GM12878 (cell line): ENCODE measurements around the gene PTPRM. TPM values are rescaled to one million over a fixed set of nuclear protein-coding genes. Genes with fewer than 3 reads are reported as not detected.

Experiments
- ATAC-seq: fragments of 200-7000 bp; cut with Tn5 transposase; 3 replicates; pipeline ENCODE4 v1.9.1; 2020; ENCODE audit warnings: mild to moderate bottlenecking, moderate library complexity
- BruUV-seq: library from RNA; stranded (reverse); fragments of 400-500 nt; replicated peaks from 2 replicates; lab custom pipeline; 2021; lab: Mats Ljungman, UMichigan
- CTCF ChIA-PET: fragments of 300-600 bp; sonication (Branson Sonifier 250); formaldehyde crosslinking; extraction: SDS; loops from one replicate; lab custom pipeline; 2021; ENCODE audit warnings: inconsistent platforms; lab: Yijun Ruan, JAX
- POLR2A ChIA-PET: fragments of 350-600 bp; formaldehyde crosslinking; extraction: SDS; loops from one replicate; lab custom pipeline; 2021; ENCODE audit warnings: inconsistent platforms; lab: Charles Lee
- RAD21 ChIA-PET: fragments of 300-600 bp; sonication (Branson Sonifier 250); formaldehyde crosslinking; loops from one replicate; lab custom pipeline; 2023; ENCODE audit warnings: antibody characterized with exemption; ENCODE audit not compliant: unreplicated experiment; lab: Charles Lee
- SMC1A ChIA-PET: fragments of 300-600 bp; sonication (Branson Sonifier 250); formaldehyde crosslinking; loops from one replicate; lab custom pipeline; 2023; ENCODE audit not compliant: unreplicated experiment, uncharacterized antibody; lab: Charles Lee
- DNase-seq: peaks from one replicate; pipeline ENCODE4 v3.0.0-alpha.2; 2011; ENCODE audit warnings: low read depth, low spot score
- FAIRE-seq: peaks from 3 replicates; lab custom pipeline; 2011; peaks lifted over from hg19 to GRCh38; lab: Jason Lieb, UNC
- H2AFZ ChIP-seq: 2 replicates; pipeline ENCODE4 v1.6.0; 2011; ENCODE audit warnings: low read depth, low read length, control low read depth; ENCODE audit not compliant: control insufficient read depth
- H3K27ac ChIP-seq: 2 replicates; pipeline ENCODE4 v1.5.1; 2011; ENCODE audit warnings: control low read depth; ENCODE audit not compliant: control insufficient read depth, insufficient read depth
- H3K27me3 ChIP-seq, 2 experiments: replicated peaks in 1 of 2; 2 replicates each; pipeline versions ENCODE4 v1.6.0 to v1.6.1; 2011; ENCODE audit warnings: low read length in 1 of 2; ENCODE audit not compliant: control insufficient read depth in 2 of 2, insufficient read depth in 2 of 2
- H3K36me3 ChIP-seq, 2 experiments: 2 replicates each; pipeline ENCODE4 v1.5.1; 2011; ENCODE audit warnings: low read length in 1 of 2; ENCODE audit not compliant: control insufficient read depth in 2 of 2, insufficient read depth in 2 of 2
- H3K4me1 ChIP-seq: 2 replicates; pipeline ENCODE4 v1.6.1; 2011; ENCODE audit warnings: mild to moderate bottlenecking, low read length, moderate library complexity, mixed read lengths; ENCODE audit not compliant: control insufficient read depth, insufficient read depth
- H3K4me2 ChIP-seq: 2 replicates; pipeline ENCODE4 v1.6.0; 2011; ENCODE audit warnings: control low read depth; ENCODE audit not compliant: control insufficient read depth, insufficient read depth
- H3K4me3 ChIP-seq: fragments of 200-600 bp; sonication (generic); 2 replicates; pipeline ENCODE4 v1.5.1; 2016
- H3K79me2 ChIP-seq: 2 replicates; pipeline ENCODE4 v1.6.0; 2011; ENCODE audit warnings: low read length; ENCODE audit not compliant: control insufficient read depth, insufficient read depth
- H3K9ac ChIP-seq: 2 replicates; pipeline ENCODE4 v1.8.0; 2011; ENCODE audit warnings: low read length, control low read depth, mixed read lengths; ENCODE audit not compliant: control insufficient read depth, insufficient read depth
- H3K9me3 ChIP-seq: replicated peaks from 3 replicates; pipeline ENCODE4 v1.5.1; 2011; ENCODE audit warnings: mild to moderate bottlenecking, low read length; ENCODE audit not compliant: control insufficient read depth, insufficient read depth
- H4K20me1 ChIP-seq: 2 replicates; pipeline ENCODE4 v1.6.0; 2011; ENCODE audit not compliant: control insufficient read depth, insufficient read depth
- ATF3 ChIP-seq: IDR thresholded peaks from 2 replicates; pipeline ENCODE4 v1.6.1; 2011; ENCODE audit warnings: low read depth, mild to moderate bottlenecking, low read length, moderate library complexity, borderline replicate concordance; ENCODE audit errors: extremely low read depth
- CHD4 ChIP-seq: fragments of 200-600 bp; sonication (generic); IDR thresholded peaks from 2 replicates; pipeline ENCODE4 v1.6.1; 2016; ENCODE audit warnings: mild to moderate bottlenecking
- E2F4 ChIP-seq: IDR thresholded peaks from 2 replicates; pipeline ENCODE4 v1.6.1; 2012; ENCODE audit warnings: low read depth, low read length, improper control_type of control experiment
- EZH2 ChIP-seq: IDR thresholded peaks from 2 replicates; pipeline ENCODE4 v1.6.1; 2012; ENCODE audit warnings: low read depth, mild to moderate bottlenecking, control low read depth, inconsistent platforms, low read length, borderline replicate concordance; ENCODE audit not compliant: control insufficient read depth
- KLF5 ChIP-seq: fragments of 450-650 bp; IDR thresholded peaks from 2 replicates; pipeline ENCODE4 v1.6.1; 2014; ENCODE audit warnings: mild to moderate bottlenecking; ENCODE audit not compliant: partially characterized antibody
- LARP7 ChIP-seq: fragments of 450-650 bp; IDR thresholded peaks from 2 replicates; pipeline ENCODE4 v1.6.1; 2017; ENCODE audit warnings: mild to moderate bottlenecking
- NFIC ChIP-seq: IDR thresholded peaks from 2 replicates; pipeline ENCODE4 v1.6.1; 2012; ENCODE audit warnings: low read depth, mild to moderate bottlenecking, inconsistent platforms, low read length, moderate library complexity
- POLR2AphosphoS5 ChIP-seq: IDR thresholded peaks from 2 replicates; pipeline ENCODE4 v1.6.1; 2011; ENCODE audit warnings: mild to moderate bottlenecking, low read length, inconsistent platforms
- RBBP5 ChIP-seq: fragments of 200-600 bp; sonication (generic); conservative IDR thresholded peaks from 2 replicates; pipeline ENCODE4 v1.6.1; 2016
- SIN3A ChIP-seq: IDR thresholded peaks from 2 replicates; pipeline ENCODE4 v1.6.1; 2012; ENCODE audit warnings: low read depth, low read length, improper control_type of control experiment
- SREBF2 ChIP-seq: IDR thresholded peaks from 2 replicates; pipeline ENCODE4 v1.6.1; 2012; ENCODE audit warnings: mild to moderate bottlenecking, low read length
- ZNF24 ChIP-seq: fragments of 450-650 bp; IDR thresholded peaks from 2 replicates; pipeline ENCODE4 v1.6.1; 2017; ENCODE audit warnings: antibody characterized with exemption, mild to moderate bottlenecking
- in situ Hi-C: fragments of 300-500 bp; cut with MboI; formaldehyde crosslinking; loops from 9 replicates; pipeline ENCODE4 v1.14.3; 2018; ENCODE audit warnings: mixed read lengths
- intact Hi-C: fragments of 100-400 bp; cut with micrococcal nuclease; formaldehyde crosslinking; loops from one replicate; pipeline ENCODE4 v1.14.2; 2022; ENCODE audit not compliant: unreplicated experiment
- polyA plus RNA-seq, 11 experiments: library from polyadenylated mRNA; depleted of rRNA in 4 of 11; unstranded in 6 of 11; stranded (reverse) in 5 of 11; fragments of >200 nt; fragmentation: Nextera tagmentation in 4 of 11; fragmentation: Illumina TruSeq in 1 of 11; extraction: Ambion mirVana in 4 of 11; extraction: Trizol in 1 of 11; gene quantifications; 1 replicate in 1 of 11; 2 replicates in 10 of 11; pipeline versions ENCODE4 v1.2.1 to v1.2.3, GENCODE V29; 2011 to 2016; ENCODE audit warnings: inconsistent platforms in 2 of 11, missing spikeins in 2 of 11, low read depth in 1 of 11
- total RNA-seq, 4 experiments: library from RNA; depleted of rRNA in 3 of 4; stranded (reverse); fragments of >200 nt in 3 of 4; fragmentation: Illumina TruSeq in 1 of 4; extraction: Trizol in 1 of 4; gene quantifications; 2 replicates each; pipeline versions ENCODE4 v1.2.1 to v1.2.3, GENCODE V29; 2013 to 2021
- TF ChIP-seq, protein P1 (sequence below): fragments of 450-650 bp; IDR thresholded peaks from 2 replicates; pipeline ENCODE4 v1.6.1; 2014; ENCODE audit warnings: mild to moderate bottlenecking

Gene PTPRM
- total and polyA plus RNA-seq, 10 of the 15 experiments (the other 5 are each of a cell fraction or from before 2014, with no cell fraction given), result 0.07 to 22.6 (median 0.60) TPM

DNA sequence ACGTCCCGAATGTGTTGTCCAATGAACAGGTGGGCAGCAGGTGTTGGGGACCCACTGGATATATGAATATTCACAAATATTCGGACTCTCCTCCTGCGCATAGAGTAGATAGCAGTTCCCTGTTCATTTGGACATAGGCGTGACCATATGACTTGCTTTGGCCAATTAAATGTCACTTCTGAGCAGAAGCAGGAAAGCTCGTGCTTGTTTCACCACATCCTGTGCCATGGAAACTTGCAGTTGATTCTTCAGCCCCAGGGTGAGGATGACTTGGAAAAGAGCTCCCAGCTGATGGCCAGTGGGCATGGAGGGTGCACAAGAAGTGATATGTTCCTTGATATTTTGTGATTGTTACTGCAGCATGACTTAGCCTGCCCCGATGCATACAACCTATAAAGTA is 52.6 kb downstream of the PTPRM start (continued):
- TF ChIP-seq ATF3, result no peak
- TF ChIP-seq SIN3A, result no peak
- no peak for TF ChIP-seq LARP7
- TF ChIP-seq EZH2, result no peak
- TF ChIP-seq KLF5, result no peak
- TF ChIP-seq CHD4, result no peak
- TF ChIP-seq, protein P1, sequence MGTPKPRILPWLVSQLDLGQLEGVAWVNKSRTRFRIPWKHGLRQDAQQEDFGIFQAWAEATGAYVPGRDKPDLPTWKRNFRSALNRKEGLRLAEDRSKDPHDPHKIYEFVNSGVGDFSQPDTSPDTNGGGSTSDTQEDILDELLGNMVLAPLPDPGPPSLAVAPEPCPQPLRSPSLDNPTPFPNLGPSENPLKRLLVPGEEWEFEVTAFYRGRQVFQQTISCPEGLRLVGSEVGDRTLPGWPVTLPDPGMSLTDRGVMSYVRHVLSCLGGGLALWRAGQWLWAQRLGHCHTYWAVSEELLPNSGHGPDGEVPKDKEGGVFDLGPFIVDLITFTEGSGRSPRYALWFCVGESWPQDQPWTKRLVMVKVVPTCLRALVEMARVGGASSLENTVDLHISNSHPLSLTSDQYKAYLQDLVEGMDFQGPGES, result no peak
- TF ChIP-seq E2F4, result no peak
- TF ChIP-seq ZNF24, result no peak

DNA sequence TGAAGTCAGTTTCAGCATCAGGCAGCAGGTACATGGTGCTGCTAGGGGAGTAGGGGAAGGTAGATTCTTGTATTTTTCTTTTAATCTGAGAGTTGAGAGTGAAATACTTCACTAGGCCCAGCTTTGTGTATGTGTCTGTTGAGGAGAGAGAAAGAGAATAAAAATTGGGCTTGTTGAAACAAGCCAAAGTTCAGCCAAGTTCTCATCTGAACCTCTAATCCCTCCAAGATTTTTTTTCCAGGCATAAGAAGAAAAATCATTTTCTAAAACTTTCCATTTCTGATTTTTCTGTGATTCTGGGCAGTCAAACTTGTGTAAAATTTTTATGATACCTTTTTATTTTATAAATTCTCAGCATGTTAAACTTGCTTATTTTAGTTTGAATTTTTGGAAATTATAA is 55.6 kb downstream of the PTPRM start:
- H3K79me2 ChIP-seq, result no peaks in the 10 kb centered on the region
- SMC1A ChIA-PET, result no interaction called here
- no peaks in the 10 kb centered on the region for H4K20me1 ChIP-seq
- no peak overlapping the region for H2AFZ ChIP-seq
- H3K9me3 ChIP-seq, result no peaks in the 10 kb centered on the region
- ATAC-seq (no peak), FAIRE-seq (no peak), DNase-seq (no peak)
- BruUV-seq, result no TSS peak
- intact Hi-C loops, result no loop called here
- in situ Hi-C loops, result no loop called here
- H3K27me3 ChIP-seq, result no peaks in the 10 kb centered on the region; a peak in 1 of 4 replicates
- RAD21 ChIA-PET, result no interaction called here
- H3K27ac ChIP-seq, result no peak overlapping the region
- H3K9ac ChIP-seq, result no peak overlapping the region
- H3K4me3 ChIP-seq, result no peak overlapping the region
- POLR2A ChIA-PET, result no interaction called here
- H3K36me3 ChIP-seq, result no peaks in the 10 kb centered on the region
- H3K4me1 ChIP-seq, result no peaks in the 10 kb centered on the region
- CTCF ChIA-PET, result no interaction called here
- no peak overlapping the region for H3K4me2 ChIP-seq
- TF ChIP-seq NFIC (no peak), SREBF2 (no peak), RBBP5 (no peak), POLR2AphosphoS5 (no peak)
